Measurements from ENCODE around the gene ASGR1.
"Not testable (repeated sequence)": the region's sequence is repeated elsewhere in the genome, so short reads cannot be mapped to it uniquely, and the experiment has no call there.

ASGR1 gene

GRCh38 chr17:7167832-7168231, 11.3 kb downstream of the ASGR1 start:
- TF ChIP-seq CTCF (IDR thresholded peaks at IDR 0.05; ENCODE audit: insufficient read depth, missing control alignments) = no peak
- no peak for DNase-seq (ENCODE audit: insufficient read length, low spot score)
- FAIRE-seq = no peak

GRCh38 chr17:7166873-7167272, 12.3 kb downstream of the ASGR1 start:
- TF ChIP-seq CTCF (IDR thresholded peaks at IDR 0.05; ENCODE audit: insufficient read depth, missing control alignments) = no peak
- DNase-seq (ENCODE audit: insufficient read length, low spot score) (no peak), FAIRE-seq (no peak)

- not testable (repeated sequence) for FAIRE-seq
These were observed 19.6 kb downstream of the ASGR1 start for GRCh38 chr17:7159571-7159970.

GRCh38 chr17:7158424-7158823, 20.7 kb downstream of the ASGR1 start:
- not testable (repeated sequence) for FAIRE-seq

More at GRCh38 chr17:7159571-7159970, 19.6 kb downstream of the ASGR1 start:
- DNase-seq (ENCODE audit: insufficient read length, low spot score) = not testable (repeated sequence)

GRCh38 chr17:7156342-7156940, 22.7 kb downstream of the ASGR1 start:
- no peak for FAIRE-seq
- TF ChIP-seq CTCF (IDR thresholded peaks at IDR 0.05; ENCODE audit: insufficient read depth, missing control alignments) = no peak
- no peak for DNase-seq (ENCODE audit: insufficient read length, low spot score)

More at GRCh38 chr17:7158424-7158823, 20.7 kb downstream of the ASGR1 start:
- DNase-seq (ENCODE audit: insufficient read length, low spot score) = not testable (repeated sequence)

- no peak for FAIRE-seq
- no peak for TF ChIP-seq CTCF (IDR thresholded peaks at IDR 0.05; ENCODE audit: insufficient read depth, missing control alignments)
- no peak for DNase-seq (ENCODE audit: insufficient read length, low spot score)
These were observed 31.4 kb downstream of the ASGR1 start for GRCh38 chr17:7147772-7148171.

- DNase-seq (ENCODE audit: insufficient read length, low spot score) = no peak
- TF ChIP-seq CTCF (IDR thresholded peaks at IDR 0.05; ENCODE audit: insufficient read depth, missing control alignments) = no peak
- FAIRE-seq = no peak
These were observed 33.1 kb downstream of the ASGR1 start for GRCh38 chr17:7146115-7146514.

- no peak for DNase-seq (ENCODE audit: insufficient read length, low spot score)
- TF ChIP-seq CTCF (IDR thresholded peaks at IDR 0.05; ENCODE audit: insufficient read depth, missing control alignments) = no peak
- no peak for FAIRE-seq
These were observed 35.0 kb downstream of the ASGR1 start for GRCh38 chr17:7144213-7144612.

Data from D721Med (cell line).